Ishikawa (cell line): ENCODE data around the gene SEMA6A.

Source experiments
- CEBPB ChIP-seq: IDR thresholded peaks from 2 replicates; pipeline ENCODE4 v1.6.1; 2012
- CREB1 ChIP-seq: IDR thresholded peaks from 2 replicates; pipeline ENCODE4 v1.6.1; 2012; ENCODE audit warnings: low read depth
- EGR1 ChIP-seq: IDR thresholded peaks from 2 replicates; pipeline ENCODE4 v1.6.1; 2012
- EP300 ChIP-seq: IDR thresholded peaks from 2 replicates; pipeline ENCODE4 v1.6.1; 2012; ENCODE audit warnings: borderline replicate concordance
- FOXM1 ChIP-seq: IDR thresholded peaks from 2 replicates; pipeline ENCODE4 v1.6.1; 2012; ENCODE audit warnings: low read depth, borderline replicate concordance
- MAX ChIP-seq: IDR thresholded peaks from 2 replicates; pipeline ENCODE4 v1.6.1; 2012
- NFIC ChIP-seq: IDR thresholded peaks from 2 replicates; pipeline ENCODE4 v1.6.1; 2012
- RAD21 ChIP-seq: IDR thresholded peaks from 2 replicates; pipeline ENCODE4 v1.6.1; 2012; ENCODE audit warnings: low read depth
- REST ChIP-seq: IDR thresholded peaks from 2 replicates; pipeline ENCODE4 v1.6.1; 2012; ENCODE audit warnings: low read depth, mild to moderate bottlenecking
- TAF1 ChIP-seq: IDR thresholded peaks from 2 replicates; pipeline ENCODE4 v1.6.1; 2012; ENCODE audit warnings: low read depth, mild to moderate bottlenecking
- TCF12 ChIP-seq: IDR thresholded peaks from 2 replicates; pipeline ENCODE4 v1.6.1; 2012; ENCODE audit warnings: low read depth
- TEAD4 ChIP-seq: IDR thresholded peaks from 2 replicates; pipeline ENCODE4 v1.6.1; 2012
- USF1 ChIP-seq: IDR thresholded peaks from 2 replicates; pipeline ENCODE4 v1.6.1; 2012
- YY1 ChIP-seq: IDR thresholded peaks from 2 replicates; pipeline ENCODE4 v1.6.1; 2012; ENCODE audit warnings: low read depth
- ZBTB7A ChIP-seq: IDR thresholded peaks from 2 replicates; pipeline ENCODE4 v1.6.1; 2012; ENCODE audit warnings: low read depth

The SEMA6A gene

GRCh38 chr5:116497631-116498030 lies 77.0 kb downstream of the SEMA6A start:
- TF ChIP-seq ZBTB7A = no peak
- TF ChIP-seq TAF1 = no peak
- no peak for TF ChIP-seq CEBPB
- TF ChIP-seq EP300 = no peak
- TF ChIP-seq MAX = no peak

GRCh38 chr5:116495786-116496357 lies 78.8 kb downstream of the SEMA6A start:
- no peak for TF ChIP-seq EP300
- TF ChIP-seq NFIC = no peak
- TF ChIP-seq TEAD4 = no peak
- no peak for TF ChIP-seq MAX
- TF ChIP-seq CREB1 = no peak
- no peak for TF ChIP-seq EGR1
- TF ChIP-seq USF1 = no peak
- no peak for TF ChIP-seq TCF12
- no peak for TF ChIP-seq FOXM1
- TF ChIP-seq ZBTB7A = no peak
- TF ChIP-seq CEBPB = no peak
- no peak for TF ChIP-seq REST
- TF ChIP-seq RAD21 = no peak
- TF ChIP-seq YY1 = no peak
- no peak for TF ChIP-seq TAF1

- peak; percentile 9; the same call in 1 of the 2 replicates for TF ChIP-seq TEAD4
- TF ChIP-seq EP300 = peak; percentile 42; the same call in 1 of the 2 replicates
- no peak for TF ChIP-seq CREB1
- no peak for TF ChIP-seq ZBTB7A
- TF ChIP-seq TCF12 = 0 out of 2 replicates have a peak, but pooled peaks have one; percentile 35
- TF ChIP-seq MAX = no peak
- no peak for TF ChIP-seq TAF1
- TF ChIP-seq YY1 = no peak
- peak; percentile 12; the same call in 1 of the 2 replicates for TF ChIP-seq NFIC
- TF ChIP-seq RAD21 = no peak
- TF ChIP-seq CEBPB = peak; percentile 63; the same call in 1 of the 2 replicates
- no peak for TF ChIP-seq EGR1
Observed at GRCh38 chr5:116494784-116495450, 79.7 kb downstream of the SEMA6A start.

GRCh38 chr5:116492776-116493175 lies 81.8 kb downstream of the SEMA6A start:
- TF ChIP-seq TCF12 = no peak
- no peak for TF ChIP-seq RAD21

GRCh38 chr5:116492016-116492623 lies 82.5 kb downstream of the SEMA6A start:
- TF ChIP-seq TEAD4 (no peak), EP300 (no peak), CEBPB (no peak), EGR1 (no peak), RAD21 (no peak), REST (no peak), NFIC (no peak), TCF12 (no peak), ZBTB7A (no peak), USF1 (no peak)
